ENCODE results near the gene EPB41L4A.

GRCh38 chr5:112306956-112307355 is 112.1 kb downstream of the EPB41L4A start:
- no peak for TF ChIP-seq CTCF (IDR thresholded peaks at IDR 0.05; ENCODE audit: extremely low read depth in 1 of 2, insufficient read depth in 1 of 2, low read depth in 1 of 2, low read length in 2 of 2)
- no peak for TF ChIP-seq EZH2 (IDR thresholded peaks at IDR 0.05; ENCODE audit: borderline replicate concordance, low read depth, low read length, severe bottlenecking)
- TF ChIP-seq POLR2AphosphoS5 (IDR thresholded peaks at IDR 0.05; ENCODE audit: insufficient read depth, low read depth, low read length) = no peak
- no peak for TF ChIP-seq POLR2A (IDR thresholded peaks at IDR 0.05; ENCODE audit: low read depth, low read length)
- TF ChIP-seq FOS (IDR thresholded peaks at IDR 0.05; ENCODE audit: borderline replicate concordance, insufficient read depth, low read length) = no peak
- no peak for TF ChIP-seq MAX (IDR thresholded peaks at IDR 0.05; ENCODE audit: insufficient read depth, insufficient read length)
- TF ChIP-seq MYC (IDR thresholded peaks at IDR 0.05; ENCODE audit: low read depth, low read length) = no peak
- TF ChIP-seq JUN (IDR thresholded peaks at IDR 0.05; ENCODE audit: borderline replicate concordance, insufficient read depth, insufficient read length, low read depth) = no peak
- no peak for TF ChIP-seq GATA2 (IDR thresholded peaks at IDR 0.05; ENCODE audit: insufficient read depth, insufficient read length, low read depth, low read length)
